BE2C (cell line): Measurements from ENCODE around the gene NEAT1.
A peak's percentile ranks its signal among the peaks of the same experiment; 100 is the strongest.

Experiments used
- DNase-seq: peaks from one replicate; pipeline ENCODE4 v3.0.0-alpha.2; 2020
- H3K27me3 ChIP-seq: fragments of 250-450 bp; sonication (Bioruptor Pico); 2 replicates; pipeline ENCODE4 v1.5.1; 2020; ENCODE audit warnings: mild to moderate bottlenecking
- H3K36me3 ChIP-seq: fragments of 250-450 bp; sonication (Bioruptor Pico); 2 replicates; pipeline ENCODE4 v1.5.1; 2020; ENCODE audit warnings: mild to moderate bottlenecking
- H3K4me1 ChIP-seq: fragments of 250-450 bp; sonication (Bioruptor Pico); 2 replicates; pipeline ENCODE4 v1.5.1; 2020
- H3K4me3 ChIP-seq: 2 replicates; pipeline ENCODE4 v1.5.1; 2011; ENCODE audit warnings: low read depth, low read length
- H3K9me3 ChIP-seq: fragments of 250-450 bp; sonication (Bioruptor Pico); 2 replicates; pipeline ENCODE4 v1.5.1; 2020
- TF ChIP-seq, protein P1 (sequence below): IDR thresholded peaks from 2 replicates; pipeline ENCODE4 v1.5.1; 2012; ENCODE audit warnings: mild to moderate bottlenecking, low read depth, low read length

Gene NEAT1

GRCh38 chr11:65381716-65382032 is 40.9 kb upstream of the NEAT1 start:
- H3K9me3 ChIP-seq, result no peaks in the 10 kb centered on the region
- TF ChIP-seq, protein P1, sequence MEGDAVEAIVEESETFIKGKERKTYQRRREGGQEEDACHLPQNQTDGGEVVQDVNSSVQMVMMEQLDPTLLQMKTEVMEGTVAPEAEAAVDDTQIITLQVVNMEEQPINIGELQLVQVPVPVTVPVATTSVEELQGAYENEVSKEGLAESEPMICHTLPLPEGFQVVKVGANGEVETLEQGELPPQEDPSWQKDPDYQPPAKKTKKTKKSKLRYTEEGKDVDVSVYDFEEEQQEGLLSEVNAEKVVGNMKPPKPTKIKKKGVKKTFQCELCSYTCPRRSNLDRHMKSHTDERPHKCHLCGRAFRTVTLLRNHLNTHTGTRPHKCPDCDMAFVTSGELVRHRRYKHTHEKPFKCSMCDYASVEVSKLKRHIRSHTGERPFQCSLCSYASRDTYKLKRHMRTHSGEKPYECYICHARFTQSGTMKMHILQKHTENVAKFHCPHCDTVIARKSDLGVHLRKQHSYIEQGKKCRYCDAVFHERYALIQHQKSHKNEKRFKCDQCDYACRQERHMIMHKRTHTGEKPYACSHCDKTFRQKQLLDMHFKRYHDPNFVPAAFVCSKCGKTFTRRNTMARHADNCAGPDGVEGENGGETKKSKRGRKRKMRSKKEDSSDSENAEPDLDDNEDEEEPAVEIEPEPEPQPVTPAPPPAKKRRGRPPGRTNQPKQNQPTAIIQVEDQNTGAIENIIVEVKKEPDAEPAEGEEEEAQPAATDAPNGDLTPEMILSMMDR, result no peak
- peak overlapping the region; percentile 48 for H3K4me3 ChIP-seq
- H3K27me3 ChIP-seq, result no peaks in the 10 kb centered on the region
- no peaks in the 10 kb centered on the region for H3K36me3 ChIP-seq
- DNase-seq, result no peak
- no peaks in the 10 kb centered on the region for H3K4me1 ChIP-seq

DNA sequence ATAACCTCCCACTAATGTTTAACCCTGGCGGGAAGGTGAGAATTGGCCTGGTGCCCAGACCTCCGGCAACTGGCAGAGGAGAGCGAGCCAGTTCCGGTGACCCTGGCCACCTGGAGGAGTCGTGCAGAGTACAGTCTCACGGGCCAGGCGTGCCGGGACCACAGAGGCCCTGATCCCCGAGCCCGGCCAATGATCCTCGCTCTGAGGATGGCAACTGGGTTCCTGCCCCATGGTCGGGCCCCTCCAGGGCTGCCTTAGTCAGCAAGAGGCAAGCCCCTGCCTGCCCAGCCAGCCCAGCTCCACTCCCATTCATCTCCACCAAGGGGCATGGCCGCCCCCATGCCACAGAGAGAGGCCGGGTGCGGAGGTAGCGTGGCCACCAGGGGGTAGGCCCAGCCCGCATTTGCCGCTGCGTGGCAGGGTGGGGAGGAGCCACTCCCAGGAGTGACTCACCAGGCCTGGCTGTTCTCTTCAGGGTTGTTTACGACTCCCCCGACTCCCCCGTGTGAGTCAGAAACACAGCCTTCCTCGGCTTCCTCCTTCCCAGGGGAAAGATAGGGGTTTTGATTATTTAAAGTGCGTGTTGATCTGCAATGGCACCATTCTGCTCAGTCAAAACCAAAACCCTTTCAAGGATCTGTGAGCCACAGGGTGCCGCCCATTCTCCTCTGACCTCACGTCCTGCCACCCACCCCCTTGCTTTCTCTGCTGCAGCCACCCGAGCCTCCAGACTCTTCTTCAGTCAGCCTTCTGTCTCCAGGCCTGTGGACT is 40.4 kb upstream of the NEAT1 start, which contains the start of gene SLC25A45:
Gene SLC25A45, minus strand, starts transcription at position 614 of the 771 bp plus-strand sequence. CDS start 695 bp downstream, outside the sequence.
- Histone ChIP-seq H3K36me3 (no peaks in the 10 kb centered on the region), H3K9me3 (no peaks in the 10 kb centered on the region), H3K4me3 (peak within 1 kb of the TSS; percentile 48), H3K4me1 (no peaks in the 10 kb centered on the region), H3K27me3 (no peaks in the 10 kb centered on the region)
- peak; percentile 88 for DNase-seq
- TF ChIP-seq, protein P1, result peak; percentile 51

DNA sequence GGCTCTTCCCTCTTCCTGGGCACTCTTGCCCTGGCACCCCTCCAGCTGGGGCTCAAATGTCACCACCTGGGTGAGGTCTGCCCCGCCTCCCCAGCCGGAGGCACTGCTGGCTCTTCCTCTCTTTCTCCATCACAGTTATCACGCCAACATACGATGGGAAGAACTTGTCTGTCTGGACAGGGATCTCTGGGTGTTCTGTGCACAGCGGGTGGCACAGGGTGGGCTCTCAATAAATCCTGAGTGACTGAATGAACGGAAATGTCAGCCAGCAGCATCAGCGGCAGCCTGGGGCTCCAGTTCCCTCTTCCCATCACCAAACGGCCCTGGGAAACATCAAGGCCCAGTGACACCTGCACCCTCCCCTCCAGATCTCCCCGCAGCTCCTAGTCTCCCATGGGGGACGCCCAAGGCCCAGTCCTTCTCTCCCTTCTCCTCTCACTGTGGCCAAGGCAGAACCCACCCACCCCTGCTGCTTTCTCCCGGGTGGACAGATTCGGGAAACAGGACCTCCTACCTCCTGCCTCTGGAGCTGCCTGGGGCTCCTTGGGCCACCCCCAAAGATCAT is 39.7 kb upstream of the NEAT1 start:
- DNase-seq, result peak; percentile 80
- Histone ChIP-seq H3K27me3 (no peaks in the 10 kb centered on the region), H3K9me3 (no peaks in the 10 kb centered on the region), H3K4me3 (peak overlapping the region; percentile 48), H3K36me3 (no peaks in the 10 kb centered on the region), H3K4me1 (no peaks in the 10 kb centered on the region)
- TF ChIP-seq, protein P1, result no peak

DNA sequence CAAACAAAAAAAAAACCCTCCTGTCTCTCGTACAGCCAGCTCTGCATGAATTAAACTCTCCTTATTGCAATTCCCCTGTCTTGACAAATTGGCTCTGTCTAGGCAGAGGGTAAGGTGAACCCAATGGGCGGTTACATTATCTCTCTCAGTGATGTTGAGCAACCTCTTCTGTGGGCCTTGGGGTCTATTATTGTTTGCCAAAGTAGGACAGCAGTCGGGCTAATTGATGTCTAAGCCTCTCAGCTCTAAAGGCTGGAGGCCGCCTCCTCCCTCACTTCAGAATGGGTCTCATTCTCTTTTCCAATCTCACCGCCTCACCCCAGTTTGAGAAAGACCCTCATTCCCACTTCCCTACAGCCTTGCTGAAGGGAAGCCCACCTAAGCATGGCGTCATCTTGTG is 38.8 kb upstream of the NEAT1 start:
- H3K9me3 ChIP-seq, result no peaks in the 10 kb centered on the region
- TF ChIP-seq, protein P1, result no peak
- no peak overlapping the region for H3K4me3 ChIP-seq
- no peaks in the 10 kb centered on the region for H3K36me3 ChIP-seq
- DNase-seq, result no peak
- no peaks in the 10 kb centered on the region for H3K27me3 ChIP-seq
- no peaks in the 10 kb centered on the region for H3K4me1 ChIP-seq

- Histone ChIP-seq H3K27me3 (no peaks in the 10 kb centered on the region), H3K36me3 (no peaks in the 10 kb centered on the region), H3K4me3 (no peak overlapping the region), H3K4me1 (no peaks in the 10 kb centered on the region), H3K9me3 (no peaks in the 10 kb centered on the region)
- TF ChIP-seq, protein P1, result no peak
- DNase-seq, result no peak
Measured at GRCh38 chr11:65384301-65384889, 38.2 kb upstream of the NEAT1 start.
